ENCODE measurements around the gene FXYD2. TPM values are rescaled to one million over a fixed set of nuclear protein-coding genes. Genes with fewer than 3 reads are reported as not detected.

Gene FXYD2
- total and polyA plus RNA-seq, 10 of the 15 experiments (the other 5 are each of a cell fraction or from before 2014, with no cell fraction given): 1.2 to 4.5 (median 2.4) TPM

GRCh38 chr11:117817368-117818040 is 7.0 kb downstream of the FXYD2 start (continued):
- TF ChIP-seq, protein P1, sequence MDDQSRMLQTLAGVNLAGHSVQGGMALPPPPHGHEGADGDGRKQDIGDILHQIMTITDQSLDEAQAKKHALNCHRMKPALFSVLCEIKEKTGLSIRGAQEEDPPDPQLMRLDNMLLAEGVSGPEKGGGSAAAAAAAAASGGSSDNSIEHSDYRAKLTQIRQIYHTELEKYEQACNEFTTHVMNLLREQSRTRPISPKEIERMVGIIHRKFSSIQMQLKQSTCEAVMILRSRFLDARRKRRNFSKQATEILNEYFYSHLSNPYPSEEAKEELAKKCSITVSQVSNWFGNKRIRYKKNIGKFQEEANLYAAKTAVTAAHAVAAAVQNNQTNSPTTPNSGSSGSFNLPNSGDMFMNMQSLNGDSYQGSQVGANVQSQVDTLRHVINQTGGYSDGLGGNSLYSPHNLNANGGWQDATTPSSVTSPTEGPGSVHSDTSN (IDR thresholded peaks at IDR 0.05; ENCODE audit: insufficient replicate concordance, low read depth, low read length): peak; percentile 42
- TF ChIP-seq NRF1 (conservative IDR thresholded peaks at IDR 0.05; ENCODE audit: low read depth, low read length) (no peak), HDAC6 (IDR thresholded peaks at IDR 0.05; ENCODE audit: unreplicated experiment) (no peak), SREBF1 (IDR thresholded peaks at IDR 0.05; ENCODE audit: low read length) (no peak), TBL1XR1 (IDR thresholded peaks at IDR 0.05; ENCODE audit: low read depth, low read length) (no peak), HCFC1 (IDR thresholded peaks at IDR 0.05; ENCODE audit: low read length) (peak; percentile 34), TCF12 (IDR thresholded peaks at IDR 0.05; ENCODE audit: low read depth, low read length) (peak; percentile 93), IKZF2 (IDR thresholded peaks at IDR 0.05) (no peak), CREB1 (IDR thresholded peaks at IDR 0.05; ENCODE audit: low read depth) (peak; percentile 26; the same call in 1 of the 2 replicates), IRF5 (IDR thresholded peaks at IDR 0.05; ENCODE audit: borderline replicate concordance) (no peak), NR2F1 (conservative IDR thresholded peaks at IDR 0.05) (no peak), MTA2 (IDR thresholded peaks at IDR 0.05; ENCODE audit: low read depth) (no peak), BCLAF1 (IDR thresholded peaks at IDR 0.05) (no peak), YBX1 (IDR thresholded peaks at IDR 0.05) (no peak), HDAC2 (IDR thresholded peaks at IDR 0.05) (no peak), BMI1 (IDR thresholded peaks at IDR 0.05; ENCODE audit: borderline replicate concordance) (no peak), ZBED1 (IDR thresholded peaks at IDR 0.05; ENCODE audit: borderline replicate concordance) (no peak)
- TF ChIP-seq, protein P2, sequence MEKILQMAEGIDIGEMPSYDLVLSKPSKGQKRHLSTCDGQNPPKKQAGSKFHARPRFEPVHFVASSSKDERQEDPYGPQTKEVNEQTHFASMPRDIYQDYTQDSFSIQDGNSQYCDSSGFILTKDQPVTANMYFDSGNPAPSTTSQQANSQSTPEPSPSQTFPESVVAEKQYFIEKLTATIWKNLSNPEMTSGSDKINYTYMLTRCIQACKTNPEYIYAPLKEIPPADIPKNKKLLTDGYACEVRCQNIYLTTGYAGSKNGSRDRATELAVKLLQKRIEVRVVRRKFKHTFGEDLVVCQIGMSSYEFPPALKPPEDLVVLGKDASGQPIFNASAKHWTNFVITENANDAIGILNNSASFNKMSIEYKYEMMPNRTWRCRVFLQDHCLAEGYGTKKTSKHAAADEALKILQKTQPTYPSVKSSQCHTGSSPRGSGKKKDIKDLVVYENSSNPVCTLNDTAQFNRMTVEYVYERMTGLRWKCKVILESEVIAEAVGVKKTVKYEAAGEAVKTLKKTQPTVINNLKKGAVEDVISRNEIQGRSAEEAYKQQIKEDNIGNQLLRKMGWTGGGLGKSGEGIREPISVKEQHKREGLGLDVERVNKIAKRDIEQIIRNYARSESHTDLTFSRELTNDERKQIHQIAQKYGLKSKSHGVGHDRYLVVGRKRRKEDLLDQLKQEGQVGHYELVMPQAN (conservative IDR thresholded peaks at IDR 0.05): no peak; the same call in 1 of the 2 replicates
- TF ChIP-seq, protein P3, sequence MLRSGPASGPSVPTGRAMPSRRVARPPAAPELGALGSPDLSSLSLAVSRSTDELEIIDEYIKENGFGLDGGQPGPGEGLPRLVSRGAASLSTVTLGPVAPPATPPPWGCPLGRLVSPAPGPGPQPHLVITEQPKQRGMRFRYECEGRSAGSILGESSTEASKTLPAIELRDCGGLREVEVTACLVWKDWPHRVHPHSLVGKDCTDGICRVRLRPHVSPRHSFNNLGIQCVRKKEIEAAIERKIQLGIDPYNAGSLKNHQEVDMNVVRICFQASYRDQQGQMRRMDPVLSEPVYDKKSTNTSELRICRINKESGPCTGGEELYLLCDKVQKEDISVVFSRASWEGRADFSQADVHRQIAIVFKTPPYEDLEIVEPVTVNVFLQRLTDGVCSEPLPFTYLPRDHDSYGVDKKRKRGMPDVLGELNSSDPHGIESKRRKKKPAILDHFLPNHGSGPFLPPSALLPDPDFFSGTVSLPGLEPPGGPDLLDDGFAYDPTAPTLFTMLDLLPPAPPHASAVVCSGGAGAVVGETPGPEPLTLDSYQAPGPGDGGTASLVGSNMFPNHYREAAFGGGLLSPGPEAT (IDR thresholded peaks at IDR 0.05; ENCODE audit: low read depth): no peak
- TF ChIP-seq, protein P4, sequence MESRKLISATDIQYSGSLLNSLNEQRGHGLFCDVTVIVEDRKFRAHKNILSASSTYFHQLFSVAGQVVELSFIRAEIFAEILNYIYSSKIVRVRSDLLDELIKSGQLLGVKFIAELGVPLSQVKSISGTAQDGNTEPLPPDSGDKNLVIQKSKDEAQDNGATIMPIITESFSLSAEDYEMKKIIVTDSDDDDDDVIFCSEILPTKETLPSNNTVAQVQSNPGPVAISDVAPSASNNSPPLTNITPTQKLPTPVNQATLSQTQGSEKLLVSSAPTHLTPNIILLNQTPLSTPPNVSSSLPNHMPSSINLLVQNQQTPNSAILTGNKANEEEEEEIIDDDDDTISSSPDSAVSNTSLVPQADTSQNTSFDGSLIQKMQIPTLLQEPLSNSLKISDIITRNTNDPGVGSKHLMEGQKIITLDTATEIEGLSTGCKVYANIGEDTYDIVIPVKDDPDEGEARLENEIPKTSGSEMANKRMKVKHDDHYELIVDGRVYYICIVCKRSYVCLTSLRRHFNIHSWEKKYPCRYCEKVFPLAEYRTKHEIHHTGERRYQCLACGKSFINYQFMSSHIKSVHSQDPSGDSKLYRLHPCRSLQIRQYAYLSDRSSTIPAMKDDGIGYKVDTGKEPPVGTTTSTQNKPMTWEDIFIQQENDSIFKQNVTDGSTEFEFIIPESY (IDR thresholded peaks at IDR 0.05): no peak
